GM19468 (cell line): ENCODE measurements around the gene PRKCQ.

ENCODE experiments used
- ATAC-seq: cut with Tn5 transposase; IDR thresholded peaks from one replicate; pipeline ENCODE4 v1.9.1; 2021; ENCODE audit warnings: mild to moderate bottlenecking, moderate library complexity, moderate number of reproducible peaks; ENCODE audit not compliant: unreplicated experiment; ENCODE audit errors: extremely low read depth

Gene PRKCQ

DNA sequence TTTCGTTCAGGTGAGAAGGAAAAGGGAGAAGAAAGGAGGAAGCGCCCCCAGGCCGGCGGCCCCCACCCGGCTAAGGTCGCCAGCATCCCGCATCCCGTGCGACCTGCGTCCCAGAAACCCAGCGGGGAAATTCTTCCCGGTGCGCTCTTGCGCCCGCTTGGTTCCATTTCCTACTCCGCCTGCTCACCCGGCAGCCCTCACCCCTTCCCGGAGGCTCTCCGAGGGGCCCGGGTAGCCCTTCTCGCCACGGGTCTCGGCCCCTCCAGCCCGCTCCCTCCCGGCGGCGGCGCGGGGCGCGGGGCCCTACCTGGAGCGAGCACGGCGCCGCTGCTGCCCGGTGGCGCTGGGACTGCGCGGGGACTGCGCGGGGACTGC is at the start of gene PRKCQ:
Gene PRKCQ, minus strand, starts transcription at position 373 of the 375 bp plus-strand sequence. CDS start 65,141 bp downstream, outside the sequence.
- ATAC-seq = no peak

DNA sequence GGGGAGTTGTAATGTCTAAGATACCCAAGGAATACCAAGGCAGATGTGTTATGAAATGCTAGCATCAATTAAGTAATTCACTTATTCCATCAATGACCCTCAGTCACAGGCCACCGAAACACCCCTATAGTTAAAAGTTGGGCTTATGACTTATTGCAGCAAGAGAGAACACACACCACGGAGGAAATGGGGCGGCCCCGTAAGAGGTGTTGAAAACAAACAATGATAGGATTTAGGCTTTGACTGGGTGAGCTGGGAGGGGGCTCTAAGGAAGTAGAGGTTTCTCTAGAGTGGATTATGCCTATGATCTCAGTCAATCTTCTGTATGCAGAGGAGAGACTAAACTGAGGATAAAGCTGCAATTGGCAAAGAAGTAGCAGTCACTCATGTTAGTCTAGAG is 45.4 kb upstream of the PRKCQ start:
- ATAC-seq = no peak

GRCh38 chr10:6624392-6624791 is 44.3 kb upstream of the PRKCQ start:
- no peak for ATAC-seq

GRCh38 chr10:6622921-6623320 is 42.8 kb upstream of the PRKCQ start:
- ATAC-seq = no peak

GRCh38 chr10:6621536-6621935 is 41.5 kb upstream of the PRKCQ start:
- ATAC-seq = no peak

GRCh38 chr10:6619660-6620059 is 39.6 kb upstream of the PRKCQ start:
- ATAC-seq = no peak

DNA sequence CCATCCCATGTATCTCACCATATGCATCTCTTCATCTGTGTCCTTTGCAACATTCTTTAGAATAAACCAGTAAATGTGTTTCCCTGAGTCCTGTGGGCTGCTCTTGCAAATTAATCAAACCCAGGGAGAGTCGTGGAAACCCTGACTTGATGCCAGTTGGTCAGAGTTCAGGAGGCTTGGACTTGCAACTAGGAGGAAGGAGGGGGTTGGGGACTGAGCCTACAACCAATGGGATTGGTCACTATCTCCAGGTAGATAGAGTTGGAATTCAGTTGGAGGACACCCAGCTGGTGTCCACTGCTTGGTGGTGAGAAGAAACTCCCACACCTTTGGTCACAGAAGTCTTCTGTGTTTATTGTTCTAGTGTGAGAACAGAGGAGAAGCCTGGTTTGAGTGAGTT is 38.3 kb upstream of the PRKCQ start:
- ATAC-seq = no peak

GRCh38 chr10:6617309-6618076 is 37.4 kb upstream of the PRKCQ start:
- ATAC-seq = no peak

DNA sequence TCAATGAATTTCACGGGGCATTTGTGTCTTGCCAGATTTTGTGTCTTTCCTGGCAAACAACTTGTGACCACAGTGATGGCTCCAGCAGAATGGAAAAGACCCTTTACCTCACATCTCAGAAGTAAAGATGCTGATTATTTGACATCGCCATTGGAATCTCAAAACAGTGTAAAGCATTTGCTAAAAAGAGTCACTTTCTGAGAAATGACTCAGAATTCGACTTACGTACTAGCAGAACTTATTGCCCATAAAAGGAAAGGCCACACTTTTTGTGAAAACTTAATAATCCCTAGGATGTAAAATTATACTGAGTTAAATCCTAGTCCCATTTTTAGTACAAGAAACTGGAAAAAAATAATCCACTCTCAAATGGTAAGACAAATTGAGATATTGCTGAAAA is 35.9 kb upstream of the PRKCQ start:
- no peak for ATAC-seq

- no peak for ATAC-seq
Measured at GRCh38 chr10:6612371-6612770, 32.3 kb upstream of the PRKCQ start.

DNA sequence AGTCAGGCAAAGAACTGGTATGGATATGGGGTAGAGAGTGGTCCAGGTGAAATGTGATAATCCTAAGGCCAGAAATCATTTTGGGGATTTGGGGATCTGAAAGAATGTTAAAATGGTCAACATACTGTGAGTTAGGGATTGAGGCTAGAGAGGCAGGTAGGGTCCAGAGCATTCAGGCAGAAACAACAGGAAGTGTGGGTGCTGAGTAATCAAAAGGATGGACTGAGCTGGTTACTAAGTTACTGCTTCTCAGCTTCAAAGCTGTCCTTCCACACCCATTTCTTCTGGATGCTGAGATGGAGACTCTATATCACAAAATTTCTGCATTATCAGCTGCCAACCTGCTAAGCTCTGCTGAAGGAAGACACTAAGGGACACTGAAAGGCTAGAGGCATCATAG is 30.6 kb upstream of the PRKCQ start:
- ATAC-seq = no peak

DNA sequence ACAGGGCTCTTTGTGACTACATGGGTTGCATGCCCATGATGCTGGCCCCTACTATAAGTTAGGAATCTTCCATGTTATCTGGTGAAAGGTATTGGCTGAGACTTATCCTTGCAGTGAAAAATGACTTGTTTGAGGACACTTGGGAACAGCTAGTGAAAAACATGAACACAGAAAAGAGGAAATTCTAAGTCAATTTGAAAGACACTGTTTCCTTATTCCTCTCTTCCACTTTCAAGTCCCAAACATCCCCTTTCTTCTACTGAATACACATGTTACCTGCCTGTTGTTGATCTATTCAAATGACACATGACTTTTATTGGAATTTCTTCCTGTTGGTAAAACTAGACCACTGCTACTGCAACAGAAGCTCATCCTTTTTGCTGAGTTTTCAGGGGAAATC is 29.5 kb upstream of the PRKCQ start:
- ATAC-seq = no peak

DNA sequence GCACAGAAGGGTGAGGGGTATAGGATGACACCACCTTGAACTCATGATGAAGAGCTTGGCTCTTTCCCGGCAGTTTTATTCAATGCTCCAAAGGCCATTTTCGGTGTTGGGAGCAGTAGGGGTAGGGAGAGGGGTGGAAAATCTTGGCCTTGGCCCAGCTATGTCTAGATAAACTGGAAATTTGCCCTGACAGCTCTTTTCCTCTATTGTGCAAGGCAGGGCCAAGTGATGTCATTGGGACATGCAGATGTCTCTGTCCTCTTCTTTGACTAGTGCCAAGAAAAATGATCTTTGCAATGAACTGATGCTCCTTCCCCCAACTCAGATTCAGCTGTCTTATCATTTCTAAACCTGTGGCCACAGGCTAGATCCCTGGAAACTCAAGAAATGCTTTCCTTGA is 27.7 kb upstream of the PRKCQ start:
- ATAC-seq = no peak

DNA sequence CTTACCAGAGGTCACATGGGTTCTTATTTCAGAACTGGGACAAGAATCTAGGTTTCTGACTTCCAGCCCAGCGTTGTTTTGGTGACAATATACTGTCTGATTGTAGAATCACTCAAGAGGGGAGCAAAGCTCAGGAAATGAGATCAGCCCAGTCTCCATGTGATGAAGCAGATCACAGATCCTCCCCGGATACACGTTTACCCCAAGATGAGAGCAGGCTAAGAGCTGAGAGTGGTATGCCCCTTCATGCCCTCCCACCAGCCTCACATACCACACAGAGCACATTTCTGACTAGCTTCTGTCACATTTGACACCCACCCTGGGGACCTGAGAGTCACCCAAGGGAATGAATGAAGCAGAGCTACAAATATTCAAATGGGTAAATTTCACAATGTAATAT is 27.1 kb upstream of the PRKCQ start:
- no peak for ATAC-seq

DNA sequence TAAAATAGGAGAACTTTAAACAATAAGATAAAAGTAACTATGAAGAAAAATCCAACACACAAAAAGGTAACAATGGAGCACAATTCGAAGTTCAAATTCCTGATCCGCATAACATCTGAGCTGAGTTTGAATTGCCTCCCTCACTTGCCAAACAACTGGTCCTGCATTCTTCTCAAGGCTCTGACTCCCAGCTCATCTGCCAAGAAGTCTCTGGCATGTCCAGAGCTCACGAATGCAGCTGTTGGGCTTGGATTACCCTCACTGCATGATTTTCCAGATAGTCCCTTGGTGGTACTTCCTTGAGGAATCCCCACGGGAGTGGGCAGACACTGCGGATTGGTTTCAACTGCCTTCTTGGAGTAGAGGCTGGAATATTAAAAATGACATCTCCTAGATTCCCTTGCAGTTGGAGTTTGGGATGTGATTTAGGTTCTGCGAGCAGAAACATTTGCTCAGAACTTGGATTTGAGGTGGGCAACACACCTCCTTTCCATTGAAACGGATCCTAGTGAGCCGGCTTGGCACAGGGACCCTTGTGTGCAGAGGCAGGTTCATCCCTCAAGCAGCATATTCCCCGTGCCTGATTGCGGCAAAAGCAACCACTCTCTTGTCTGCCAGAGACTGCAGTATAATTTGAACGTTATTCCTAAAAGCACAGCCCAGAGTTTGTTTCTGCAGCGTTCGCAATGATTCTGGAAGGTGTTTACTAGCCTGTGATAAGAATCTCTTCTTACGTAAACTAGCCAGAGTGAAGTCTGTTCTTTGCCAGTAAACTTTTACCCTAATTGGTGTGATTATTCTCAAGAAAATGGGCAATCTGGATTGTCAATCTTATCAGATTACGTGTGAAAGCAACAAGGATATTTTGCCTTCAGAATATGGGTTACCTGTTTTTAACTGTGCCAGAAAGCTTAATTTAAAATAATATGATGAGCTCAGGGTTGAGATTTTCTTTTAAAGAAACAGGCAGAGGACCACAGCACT is 23.4 kb upstream of the PRKCQ start:
- no peak for ATAC-seq

DNA sequence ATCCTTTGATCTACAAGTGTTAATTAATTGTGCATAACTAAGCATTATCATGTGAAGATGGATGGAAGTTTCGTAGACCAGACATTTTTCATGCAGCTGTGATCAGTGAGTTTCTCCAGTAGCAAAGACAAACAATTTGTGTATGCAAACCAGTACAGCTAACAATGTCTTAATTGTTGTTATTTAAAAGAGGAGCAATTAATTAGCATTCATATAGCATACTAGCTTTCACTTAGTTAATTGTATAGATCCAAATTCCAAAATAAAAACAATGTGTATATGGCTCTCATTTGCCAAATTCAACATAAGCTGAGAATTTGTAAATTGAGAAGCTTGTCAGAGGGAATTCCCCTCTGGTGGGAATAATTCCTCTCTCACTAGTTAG is 22.6 kb upstream of the PRKCQ start:
- ATAC-seq = no peak

- ATAC-seq = no peak
Measured at GRCh38 chr10:6602026-6602699, 22.1 kb upstream of the PRKCQ start.

DNA sequence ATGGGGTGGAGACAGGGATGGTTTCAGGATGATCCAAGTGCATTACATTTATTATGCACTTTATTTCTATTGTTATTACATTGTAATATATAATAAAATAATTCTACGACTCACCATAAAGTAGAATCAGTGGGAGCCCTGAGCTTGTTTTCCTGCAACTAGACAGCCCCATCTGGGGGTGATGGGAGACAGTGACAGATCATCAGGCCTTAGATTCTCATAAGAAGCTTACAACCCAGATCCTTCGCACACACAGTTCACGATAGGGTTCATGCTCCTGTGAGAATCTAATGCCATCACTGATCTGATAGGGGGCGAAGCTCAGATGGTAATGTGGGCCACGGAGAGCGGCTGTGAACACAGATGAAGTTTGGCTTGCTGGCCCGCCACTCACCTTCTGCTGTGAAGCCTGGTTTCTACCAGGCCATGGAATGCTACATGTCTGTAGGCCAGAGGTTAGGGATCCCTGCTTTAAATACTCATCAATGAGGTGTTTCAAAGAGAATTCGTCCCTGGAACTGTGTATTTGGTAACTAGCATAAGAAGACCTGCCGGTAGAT is 21.2 kb upstream of the PRKCQ start:
- no peak for ATAC-seq

DNA sequence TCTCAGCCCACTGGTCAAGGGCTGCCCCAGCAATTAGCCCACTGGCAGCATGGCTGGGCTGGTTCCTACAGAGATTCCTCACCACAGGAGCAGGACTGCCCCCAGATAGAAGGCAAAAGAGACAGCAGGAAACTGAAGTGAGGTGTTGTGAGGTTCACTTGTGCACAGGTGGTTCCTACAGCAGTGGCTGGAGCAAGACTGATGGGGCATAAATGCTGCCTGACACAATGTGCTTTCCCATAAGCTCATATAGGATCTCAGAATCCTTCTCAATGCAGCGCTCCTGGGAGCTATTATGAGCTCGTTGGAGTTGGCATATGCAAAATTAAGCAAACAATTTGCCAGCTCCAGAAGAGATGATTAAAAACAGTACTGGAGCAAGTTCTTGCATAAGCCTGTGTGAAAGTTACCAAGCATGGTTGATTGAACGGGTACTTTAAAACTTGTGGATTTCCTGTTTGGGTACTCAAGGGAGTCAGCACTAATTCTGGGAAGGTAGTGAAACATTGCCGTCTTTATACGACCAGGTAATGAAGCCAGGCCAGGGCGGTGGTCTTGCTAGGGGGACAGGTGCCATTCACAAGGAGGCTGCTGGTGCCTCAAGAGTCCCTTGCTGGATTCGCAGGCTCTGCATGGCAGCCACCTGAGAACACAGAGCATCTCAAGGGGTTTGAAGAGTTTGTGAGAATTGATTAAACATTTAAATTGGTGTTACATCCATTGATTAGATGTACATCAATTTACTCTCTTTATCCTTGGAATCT is 20.3 kb upstream of the PRKCQ start:
- no peak for ATAC-seq

GRCh38 chr10:6598679-6599078 is 18.6 kb upstream of the PRKCQ start:
- ATAC-seq = no peak
